Prostate gland (tissue), 2 donors: Measurements from ENCODE around the gene ZFR. TPM values are rescaled to one million over a fixed set of nuclear protein-coding genes. Genes with fewer than 3 reads are reported as not detected.

Experiments used
- DNase-seq: peaks from one replicate; pipeline ENCODE4 v3.0.0-alpha.2; 2019; ENCODE audit warnings: low spot score
- H3K27ac ChIP-seq, 2 donors: fragments of 200-600 bp; sonication (generic); 2 replicates each; pipeline ENCODE4 v1.5.1; 2017 to 2019
- H3K27me3 ChIP-seq: fragments of 200-600 bp; sonication (generic); replicated peaks from 2 replicates; pipeline ENCODE4 v1.5.1; 2019; ENCODE audit not compliant: insufficient read depth
- H3K36me3 ChIP-seq, 2 donors: fragments of 200-600 bp; sonication (generic); 1 replicate in 1 of 2; 2 replicates in 1 of 2; pipeline versions ENCODE4 v1.5.1 to v1.8.1; 2017 to 2019
- H3K4me1 ChIP-seq: fragments of 200-600 bp; sonication (generic); replicated peaks from 2 replicates; pipeline ENCODE4 v1.5.1; 2019
- H3K4me3 ChIP-seq, 2 donors: fragments of 200-600 bp; sonication (generic); 2 replicates each; pipeline ENCODE4 v1.5.1; 2017 to 2019
- H3K9me3 ChIP-seq: fragments of 200-600 bp; sonication (generic); 2 replicates; pipeline ENCODE4 v1.5.1; 2017
- CTCF ChIP-seq, 4 experiments: fragments of 200-600 bp in 2 of 4; fragments of 450-650 bp in 2 of 4; sonication (generic) in 2 of 4; IDR thresholded peaks; 1 replicate in 3 of 4; 2 replicates in 1 of 4; pipeline ENCODE4 v1.5.1; 2016 to 2019; ENCODE audit warnings: antibody characterized with exemption in 4 of 4, mild to moderate bottlenecking in 2 of 4, moderate library complexity in 2 of 4
- POLR2A ChIP-seq: fragments of 450-650 bp; IDR thresholded peaks from one replicate; pipeline ENCODE4 v1.6.1; 2016; ENCODE audit warnings: antibody characterized with exemption, mild to moderate bottlenecking
- POLR2AphosphoS5 ChIP-seq: sonication (generic); formaldehyde crosslinking; IDR thresholded peaks from one replicate; pipeline ENCODE4 v1.6.1; 2017; ENCODE audit warnings: antibody characterized with exemption
- WGBS: methylation state at CpG from one replicate; pipeline ENCODE4 v1.1.5; 2018; 5-methylcytosine and 5-hydroxymethylcytosine counted together
- intact Hi-C: fragments of 100-400 bp; cut with DNase I; formaldehyde crosslinking; loops from one replicate; pipeline ENCODE4 v1.14.2; 2022
- total RNA-seq, 2 donors: library from RNA; depleted of rRNA; stranded (reverse); fragments of >200 nt; gene quantifications; one replicate each; pipeline ENCODE4 v1.1.0, GENCODE V29; 2016

Gene ZFR
- total RNA-seq, 2 donors from 2014 or later: 69.0 to 73.7 TPM

GRCh38 chr5:32445831-32446614, 1.5 kb upstream of the ZFR start:
- no peak overlapping the region for H3K4me3 ChIP-seq
- DNase-seq: no peak
- no peaks in the 10 kb centered on the region for H3K36me3 ChIP-seq
- peak overlapping the region in 1 of 2 donors; percentile 15 for H3K27ac ChIP-seq
- no peaks in the 10 kb centered on the region for H3K9me3 ChIP-seq
- 65% methylated on average over 23 of the region's 23 CpGs for WGBS
- H3K4me1 ChIP-seq: peaks cover 4% of the 10 kb centered on the region
- TF ChIP-seq CTCF (IDR thresholded peaks at IDR 0.05) (no peak), POLR2AphosphoS5 (no peak), POLR2A (no peak)
- intact Hi-C loops: loop anchor here (10.0 kb wide), 1 partner anchor 211 kb away; no protein-coding TSS in a partner anchor
- no peaks in the 10 kb centered on the region for H3K27me3 ChIP-seq

- 76% methylated on average over 10 of the region's 10 CpGs for WGBS
- intact Hi-C loops: loop anchor here (10.0 kb wide), 1 partner anchor 211 kb away; no protein-coding TSS in a partner anchor
- Histone ChIP-seq H3K36me3 (no peaks in the 10 kb centered on the region), H3K4me1 (peaks cover 4% of the 10 kb centered on the region), H3K27me3 (no peaks in the 10 kb centered on the region), H3K27ac (no peak overlapping the region), H3K4me3 (no peak overlapping the region), H3K9me3 (no peaks in the 10 kb centered on the region)
- TF ChIP-seq CTCF (IDR thresholded peaks at IDR 0.05) (no peak), POLR2AphosphoS5 (no peak)
- no peak for DNase-seq
These were observed 783 bp upstream of the ZFR start for GRCh38 chr5:32445287-32445758.

GRCh38 chr5:32443541-32444430, 754 bp downstream of the ZFR start:
- peak; percentile 25 for DNase-seq
- Histone ChIP-seq H3K27ac (peak overlapping the region; percentile 97), H3K4me1 (peaks cover 4% of the 10 kb centered on the region), H3K9me3 (no peaks in the 10 kb centered on the region), H3K4me3 (peak overlapping the region; percentile 86 to 88), H3K27me3 (no peaks in the 10 kb centered on the region), H3K36me3 (no peaks in the 10 kb centered on the region)
- intact Hi-C loops: loop anchor here (5.0 to 10.0 kb wide), 2 partner anchors 144 to 209 kb away; partner anchors contain the start of gene SUB1
- no peak for TF ChIP-seq CTCF (IDR thresholded peaks at IDR 0.05)
- TF ChIP-seq POLR2A: no peak
- no peak for TF ChIP-seq POLR2AphosphoS5
- WGBS: under 1% methylated on average over 79 of the region's 83 CpGs

- DNase-seq: no peak
- WGBS: 11% methylated on average over 7 of the region's 7 CpGs
- H3K27ac ChIP-seq: peak overlapping the region; percentile 97
- TF ChIP-seq CTCF (IDR thresholded peaks at IDR 0.05): no peak
- no peak for TF ChIP-seq POLR2A
- no peak for TF ChIP-seq POLR2AphosphoS5
- H3K4me1 ChIP-seq: peaks cover 4% of the 10 kb centered on the region
- intact Hi-C loops: loop anchor here (5.0 to 10.0 kb wide), 2 partner anchors 144 to 208 kb away; partner anchors contain the start of gene SUB1
- H3K9me3 ChIP-seq: no peaks in the 10 kb centered on the region
- no peaks in the 10 kb centered on the region for H3K36me3 ChIP-seq
- H3K4me3 ChIP-seq: peak overlapping the region; percentile 86 to 88
- no peaks in the 10 kb centered on the region for H3K27me3 ChIP-seq
These were observed 1.4 kb downstream of the ZFR start for GRCh38 chr5:32443145-32443540.
